ENCODE measurements around the gene VPS51. TPM values are rescaled to one million over a fixed set of nuclear protein-coding genes. Genes with fewer than 3 reads are reported as not detected.

VPS51 gene
- total and polyA plus RNA-seq, 4 donors, result 73.0 to 191 (median 111) TPM

DNA sequence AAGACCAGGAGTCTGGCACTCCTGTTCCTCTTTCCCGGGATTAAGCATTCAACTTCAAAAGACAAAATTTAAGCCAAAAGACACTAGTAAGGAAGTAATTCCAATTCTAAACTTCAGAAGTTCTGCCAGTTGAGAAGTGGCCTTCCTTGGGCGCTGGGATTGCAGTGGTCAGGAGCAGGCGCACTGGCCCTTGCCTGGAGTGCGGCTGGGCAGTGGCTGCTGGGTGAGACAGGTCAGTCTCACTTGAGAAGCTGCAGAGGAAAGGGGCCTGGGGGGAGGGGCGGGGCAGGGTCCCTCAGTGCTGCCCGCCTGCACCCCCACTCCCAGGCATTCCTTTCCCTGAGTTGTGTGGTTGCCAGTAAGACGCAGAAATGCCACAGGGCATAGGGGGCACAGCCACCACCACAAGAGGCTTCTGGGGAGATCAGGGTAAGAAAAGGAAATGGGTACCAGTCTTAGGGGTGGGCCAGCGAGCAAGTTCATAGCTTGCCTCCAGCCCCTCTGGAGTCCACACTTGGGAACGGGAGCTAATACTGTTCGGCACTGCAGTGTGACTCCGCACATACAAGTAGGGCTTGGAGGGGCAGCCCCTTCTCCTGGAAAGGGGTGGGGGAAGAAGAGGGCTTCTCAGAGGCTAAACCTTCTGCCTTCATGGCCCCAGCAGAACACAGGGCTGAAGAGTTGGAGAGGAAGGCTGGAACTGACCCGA is 31.6 kb downstream of the VPS51 start:
- Histone ChIP-seq H3K36me3 (ENCODE audit: control insufficient read depth in 1 of 2, insufficient read depth in 2 of 2, low read length in 1 of 2) (peaks cover 7 to 17% of the 10 kb centered on the region in 2 donors), H3K4me3 (ENCODE audit: low read length in 2 of 2) (no peak overlapping the region), H3K4me1 (ENCODE audit: control insufficient read depth in 1 of 2, insufficient read depth in 2 of 2, low read length in 2 of 2) (no peaks in the 10 kb centered on the region), H3K9me3 (ENCODE audit: control insufficient read depth, low read length) (no peaks in the 10 kb centered on the region), H3K27me3 (ENCODE audit: control insufficient read depth in 1 of 2, insufficient read depth in 2 of 2, low read length in 1 of 2) (no peaks in the 10 kb centered on the region), H3K27ac (ENCODE audit: low read depth in 1 of 2, low read length in 2 of 2) (no peak overlapping the region)
- intact Hi-C loops (cut with DNase I), result no loop called here
- DNase-seq (no peak), ATAC-seq (ENCODE audit: low FRiP score) (no peak)
- WGBS, 2 donors, result 66 to 67% methylated on average over 12 of the region's 12 CpGs

GRCh38 chr11:65128182-65129145 is 32.5 kb downstream of the VPS51 start:
- intact Hi-C loops (cut with DNase I), result no loop called here
- peaks cover 7 to 17% of the 10 kb centered on the region in 2 donors for H3K36me3 ChIP-seq (ENCODE audit: control insufficient read depth in 1 of 2, insufficient read depth in 2 of 2, low read length in 1 of 2)
- H3K4me1 ChIP-seq (ENCODE audit: control insufficient read depth in 1 of 2, insufficient read depth in 2 of 2, low read length in 2 of 2), result no peaks in the 10 kb centered on the region
- no peaks in the 10 kb centered on the region for H3K9me3 ChIP-seq (ENCODE audit: control insufficient read depth, low read length)
- ATAC-seq (ENCODE audit: low FRiP score) (no peak), DNase-seq (peak in 1 of 2 donors; percentile 46)
- 72 to 75% methylated on average over 15 of the region's 15 CpGs for WGBS, 2 donors
- no peak overlapping the region for H3K4me3 ChIP-seq (ENCODE audit: low read length in 2 of 2)
- H3K27ac ChIP-seq (ENCODE audit: low read depth in 1 of 2, low read length in 2 of 2), result no peak overlapping the region
- no peaks in the 10 kb centered on the region for H3K27me3 ChIP-seq (ENCODE audit: control insufficient read depth in 1 of 2, insufficient read depth in 2 of 2, low read length in 1 of 2)

DNA sequence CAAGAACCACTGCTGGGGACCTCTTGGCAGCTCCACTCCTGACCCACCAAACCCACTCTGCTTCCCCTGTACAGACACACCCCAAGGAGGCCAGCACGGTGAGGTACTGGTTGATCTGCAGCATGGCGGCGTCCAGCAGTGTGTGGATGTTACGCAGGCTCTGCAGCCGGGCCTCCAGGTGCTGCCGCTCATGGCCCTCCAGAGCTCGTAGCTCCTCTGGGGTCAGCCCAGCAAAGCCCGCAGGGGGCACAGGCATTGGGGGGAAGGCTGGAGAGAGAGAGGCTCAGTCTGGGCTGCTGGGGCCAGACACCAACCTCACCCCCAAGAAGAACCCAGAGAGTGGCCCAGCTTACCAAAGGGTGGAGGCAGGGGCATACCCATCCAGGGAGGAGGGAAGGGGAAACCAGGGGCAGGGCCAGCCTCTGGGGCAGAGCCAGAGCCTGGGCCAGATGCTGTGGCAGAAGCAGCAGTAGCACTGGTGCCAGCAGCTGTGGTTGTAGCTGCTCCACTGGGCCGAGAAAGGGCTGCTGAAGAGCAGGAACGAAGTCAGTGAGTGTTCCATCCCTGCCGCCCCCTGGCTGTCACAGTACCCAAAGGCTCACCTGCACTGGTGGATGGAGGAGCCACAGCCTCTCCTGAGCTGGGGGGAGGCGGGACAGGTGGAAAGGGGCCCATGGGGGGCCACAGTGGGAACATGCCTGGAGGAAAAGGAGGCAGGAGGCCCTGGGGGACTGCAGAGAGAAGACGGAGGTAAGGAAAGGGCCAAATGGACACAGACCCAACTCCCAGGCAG is 33.8 kb downstream of the VPS51 start:
- no peak for ATAC-seq (ENCODE audit: low FRiP score)
- no peak overlapping the region for H3K27ac ChIP-seq (ENCODE audit: low read depth in 1 of 2, low read length in 2 of 2)
- WGBS, 2 donors, result 81 to 84% methylated on average over 13 of the region's 13 CpGs
- H3K9me3 ChIP-seq (ENCODE audit: control insufficient read depth, low read length), result no peaks in the 10 kb centered on the region
- no peaks in the 10 kb centered on the region for H3K27me3 ChIP-seq (ENCODE audit: control insufficient read depth in 1 of 2, insufficient read depth in 2 of 2, low read length in 1 of 2)
- no peaks in the 10 kb centered on the region for H3K4me1 ChIP-seq (ENCODE audit: control insufficient read depth in 1 of 2, insufficient read depth in 2 of 2, low read length in 2 of 2)
- no peak overlapping the region for H3K4me3 ChIP-seq (ENCODE audit: low read length in 2 of 2)
- DNase-seq, result peak in 1 of 2 donors; percentile 44
- H3K36me3 ChIP-seq (ENCODE audit: control insufficient read depth in 1 of 2, insufficient read depth in 2 of 2, low read length in 1 of 2), result peaks cover 7 to 17% of the 10 kb centered on the region in 2 donors
- intact Hi-C loops (cut with DNase I), result no loop called here

- Histone ChIP-seq H3K4me1 (ENCODE audit: control insufficient read depth in 1 of 2, insufficient read depth in 2 of 2, low read length in 2 of 2) (no peaks in the 10 kb centered on the region), H3K27ac (ENCODE audit: low read depth in 1 of 2, low read length in 2 of 2) (no peak overlapping the region), H3K36me3 (ENCODE audit: control insufficient read depth in 1 of 2, insufficient read depth in 2 of 2, low read length in 1 of 2) (peaks cover 7 to 17% of the 10 kb centered on the region in 2 donors), H3K27me3 (ENCODE audit: control insufficient read depth in 1 of 2, insufficient read depth in 2 of 2, low read length in 1 of 2) (no peaks in the 10 kb centered on the region), H3K9me3 (ENCODE audit: control insufficient read depth, low read length) (no peaks in the 10 kb centered on the region), H3K4me3 (ENCODE audit: low read length in 2 of 2) (no peak overlapping the region)
- ATAC-seq (ENCODE audit: low FRiP score) (no peak), DNase-seq (peak in 1 of 2 donors; percentile 42)
- WGBS, 2 donors, result 79% methylated on average over 19 of the region's 19 CpGs
- intact Hi-C loops (cut with DNase I), result no loop called here
These were observed 34.8 kb downstream of the VPS51 start for GRCh38 chr11:65130631-65131416.

- 73 to 79% methylated on average over 3 of the region's 3 CpGs for WGBS, 2 donors
- Histone ChIP-seq H3K27me3 (ENCODE audit: control insufficient read depth in 1 of 2, insufficient read depth in 2 of 2, low read length in 1 of 2) (no peaks in the 10 kb centered on the region), H3K36me3 (ENCODE audit: control insufficient read depth in 1 of 2, insufficient read depth in 2 of 2, low read length in 1 of 2) (peaks cover 7 to 17% of the 10 kb centered on the region in 2 donors), H3K4me3 (ENCODE audit: low read length in 2 of 2) (no peak overlapping the region), H3K4me1 (ENCODE audit: control insufficient read depth in 1 of 2, insufficient read depth in 2 of 2, low read length in 2 of 2) (no peaks in the 10 kb centered on the region), H3K27ac (ENCODE audit: low read depth in 1 of 2, low read length in 2 of 2) (no peak overlapping the region), H3K9me3 (ENCODE audit: control insufficient read depth, low read length) (no peaks in the 10 kb centered on the region)
- ATAC-seq (ENCODE audit: low FRiP score) (no peak), DNase-seq (peak in 1 of 2 donors; percentile 36)
- intact Hi-C loops (cut with DNase I), result no loop called here
These were observed 35.4 kb downstream of the VPS51 start for GRCh38 chr11:65131417-65131776.

DNA sequence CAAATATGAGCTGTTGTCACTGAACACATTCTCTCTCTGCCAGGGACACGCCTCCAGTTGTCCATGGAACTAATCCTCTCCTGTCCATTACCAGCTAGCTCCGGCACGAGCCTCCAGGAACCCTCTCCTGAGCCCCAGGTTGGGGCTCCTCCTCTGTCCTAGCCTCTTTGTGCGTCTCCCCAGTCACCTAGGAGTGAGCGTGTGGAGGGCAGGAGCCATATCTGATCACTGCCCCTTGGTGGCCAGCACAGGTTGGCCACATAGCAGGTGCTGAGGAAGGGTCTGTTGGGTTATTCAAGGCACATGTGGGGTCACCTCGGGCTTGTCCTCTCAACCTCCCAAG is 35.9 kb downstream of the VPS51 start:
- H3K27ac ChIP-seq (ENCODE audit: low read depth in 1 of 2, low read length in 2 of 2), result no peak overlapping the region
- intact Hi-C loops (cut with DNase I), result no loop called here
- WGBS, 2 donors, result 79 to 85% methylated on average over 6 of the region's 6 CpGs

GRCh38 chr11:65132238-65132987 is 36.4 kb downstream of the VPS51 start:
- intact Hi-C loops (cut with DNase I), result no loop called here
- no peak overlapping the region for H3K4me3 ChIP-seq (ENCODE audit: low read length in 2 of 2)
- no peaks in the 10 kb centered on the region for H3K27me3 ChIP-seq (ENCODE audit: control insufficient read depth in 1 of 2, insufficient read depth in 2 of 2, low read length in 1 of 2)
- H3K27ac ChIP-seq (ENCODE audit: low read depth in 1 of 2, low read length in 2 of 2), result no peak overlapping the region
- ATAC-seq (ENCODE audit: low FRiP score) (no peak), DNase-seq (peak in 1 of 2 donors; percentile 30)
- peaks cover 7 to 15% of the 10 kb centered on the region in 2 donors for H3K36me3 ChIP-seq (ENCODE audit: control insufficient read depth in 1 of 2, insufficient read depth in 2 of 2, low read length in 1 of 2)
- 71 to 72% methylated on average over 10 of the region's 10 CpGs for WGBS, 2 donors
- H3K9me3 ChIP-seq (ENCODE audit: control insufficient read depth, low read length), result no peaks in the 10 kb centered on the region
- H3K4me1 ChIP-seq (ENCODE audit: control insufficient read depth in 1 of 2, insufficient read depth in 2 of 2, low read length in 2 of 2), result no peaks in the 10 kb centered on the region

More for the DNA sequence above, 35.9 kb downstream of the VPS51 start:
- no peaks in the 10 kb centered on the region for H3K4me1 ChIP-seq (ENCODE audit: control insufficient read depth in 1 of 2, insufficient read depth in 2 of 2, low read length in 2 of 2)
- H3K36me3 ChIP-seq (ENCODE audit: control insufficient read depth in 1 of 2, insufficient read depth in 2 of 2, low read length in 1 of 2), result peaks cover 7 to 16% of the 10 kb centered on the region in 2 donors
- no peak for ATAC-seq (ENCODE audit: low FRiP score)
- H3K27me3 ChIP-seq (ENCODE audit: control insufficient read depth in 1 of 2, insufficient read depth in 2 of 2, low read length in 1 of 2), result no peaks in the 10 kb centered on the region
- DNase-seq, result no peak
- H3K4me3 ChIP-seq (ENCODE audit: low read length in 2 of 2), result no peak overlapping the region
- no peaks in the 10 kb centered on the region for H3K9me3 ChIP-seq (ENCODE audit: control insufficient read depth, low read length)

Data from aorta (tissue), 5 donors.